ENCODE measurements around the gene TEN1.

GRCh38 chr17:76011951-76012350, 32.9 kb downstream of the TEN1 start:
- TF ChIP-seq POLR2A (IDR thresholded peaks at IDR 0.05; ENCODE audit: low read depth, low read length) (no peak), SPI1 (IDR thresholded peaks at IDR 0.05; ENCODE audit: low read depth, low read length) (no peak)
